Esophagus mucosa (tissue), 1 donor: ENCODE measurements around the gene GFRA4. TPM values are rescaled to one million over a fixed set of nuclear protein-coding genes. Genes with fewer than 3 reads are reported as not detected.

Source experiments
- ATAC-seq: fragments of 200-7000 bp; cut with Tn5 transposase; one replicate; pipeline ENCODE4 v1.9.1; 2020
- total RNA-seq: library from RNA; stranded (reverse); gene quantifications from one replicate; pipeline ENCODE4 v1.2.4, GENCODE V29; 2023
- donor health status: DM: yes; HTN: yes; CAD: no.

The GFRA4 gene
- total RNA-seq, 1 donor from 2014 or later = not detected

- ATAC-seq = peak; percentile 52
These were observed 10.3 kb downstream of the GFRA4 start for GRCh38 chr20:3652676-3653596.

GRCh38 chr20:3652221-3652620 lies 11.0 kb downstream of the GFRA4 start:
- ATAC-seq = no peak

GRCh38 chr20:3651204-3651962 lies 11.8 kb downstream of the GFRA4 start:
- ATAC-seq = peak; percentile 19

GRCh38 chr20:3648951-3649350 lies 14.2 kb downstream of the GFRA4 start:
- ATAC-seq = no peak

- no peak for ATAC-seq
These were observed 15.7 kb downstream of the GFRA4 start for GRCh38 chr20:3647473-3647872.

- ATAC-seq = peak; percentile 50
These were observed 16.5 kb downstream of the GFRA4 start for GRCh38 chr20:3646651-3647050.

GRCh38 chr20:3646067-3646440 lies 17.1 kb downstream of the GFRA4 start:
- peak; percentile 60 for ATAC-seq

GRCh38 chr20:3645309-3646066 lies 17.7 kb downstream of the GFRA4 start:
- peak; percentile 58 for ATAC-seq

GRCh38 chr20:3640259-3640658 lies 22.9 kb downstream of the GFRA4 start:
- no peak for ATAC-seq

GRCh38 chr20:3635346-3635745 lies 27.9 kb downstream of the GFRA4 start:
- no peak for ATAC-seq

- no peak for ATAC-seq
These were observed 29.2 kb downstream of the GFRA4 start for GRCh38 chr20:3633913-3634478.

- no peak for ATAC-seq
These were observed 30.7 kb downstream of the GFRA4 start for GRCh38 chr20:3632311-3633004.

- ATAC-seq = no peak
These were observed 31.7 kb downstream of the GFRA4 start for GRCh38 chr20:3631534-3631933.

- no peak for ATAC-seq
These were observed 32.8 kb downstream of the GFRA4 start for GRCh38 chr20:3630429-3630828.

- no peak for ATAC-seq
These were observed 33.3 kb downstream of the GFRA4 start for GRCh38 chr20:3629893-3630292.

GRCh38 chr20:3628502-3629314 lies 34.5 kb downstream of the GFRA4 start:
- ATAC-seq = no peak

- no peak for ATAC-seq
These were observed 35.7 kb downstream of the GFRA4 start for GRCh38 chr20:3627476-3627875.

- ATAC-seq = no peak
These were observed 40.8 kb downstream of the GFRA4 start for GRCh38 chr20:3622406-3622805.

GRCh38 chr20:3621111-3621510 lies 42.1 kb downstream of the GFRA4 start:
- no peak for ATAC-seq

GRCh38 chr20:3616250-3616649 lies 46.9 kb downstream of the GFRA4 start:
- ATAC-seq = no peak
